Fibroblast of pulmonary artery (primary cell): Measurements from ENCODE around the gene RFX5.

ENCODE experiments used
- DNase-seq: peaks from one replicate; pipeline ENCODE4 v3.0.0-alpha.2; 2010; ENCODE audit warnings: low read depth
- H3K4me3 ChIP-seq: replicated peaks from 2 replicates; pipeline ENCODE4 v1.5.1; 2011; ENCODE audit warnings: low read depth, mild to moderate bottlenecking, control low read depth, low read length, moderate library complexity
- TF ChIP-seq, protein P1 (sequence below): IDR thresholded peaks from 2 replicates; pipeline ENCODE4 v1.5.1; 2011; ENCODE audit warnings: mild to moderate bottlenecking, control low read depth, low read length, inconsistent platforms; ENCODE audit errors: missing control alignments

RFX5 gene

DNA sequence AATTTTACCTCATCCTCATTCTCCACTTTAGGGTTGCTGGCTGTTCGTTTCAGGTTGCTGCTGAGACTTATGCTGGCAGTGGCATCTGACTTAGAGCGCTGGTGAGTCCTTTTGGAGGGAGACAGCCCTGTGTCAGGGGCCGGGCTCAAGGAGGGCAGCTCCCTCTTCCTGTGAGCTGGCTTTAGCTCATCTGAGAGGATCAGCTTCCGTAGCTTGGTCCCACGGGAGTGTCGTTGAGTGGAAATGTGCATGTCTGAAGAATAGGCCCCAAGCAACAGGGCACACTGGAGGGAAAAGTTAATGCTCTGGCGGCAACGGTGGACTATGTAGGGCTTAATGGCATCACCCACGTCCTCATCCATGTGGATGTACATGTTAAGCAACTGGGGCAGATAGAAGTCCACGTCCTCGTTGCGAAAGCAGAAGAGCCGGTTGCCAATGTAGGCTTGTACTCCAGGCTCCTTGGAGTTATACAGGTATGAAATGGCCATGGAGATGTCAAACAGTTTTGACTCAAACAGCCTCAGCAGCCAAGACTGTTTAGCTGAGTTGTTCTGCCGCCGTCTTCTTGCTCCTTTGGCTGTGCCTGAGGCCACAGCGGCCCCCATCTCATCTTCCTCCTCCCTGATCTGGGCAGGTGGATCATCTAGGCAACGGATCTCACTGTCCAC lies 31.4 kb downstream of the RFX5 start:
- no peak for DNase-seq
- H3K4me3 ChIP-seq: no peak overlapping the region
- TF ChIP-seq, protein P1, sequence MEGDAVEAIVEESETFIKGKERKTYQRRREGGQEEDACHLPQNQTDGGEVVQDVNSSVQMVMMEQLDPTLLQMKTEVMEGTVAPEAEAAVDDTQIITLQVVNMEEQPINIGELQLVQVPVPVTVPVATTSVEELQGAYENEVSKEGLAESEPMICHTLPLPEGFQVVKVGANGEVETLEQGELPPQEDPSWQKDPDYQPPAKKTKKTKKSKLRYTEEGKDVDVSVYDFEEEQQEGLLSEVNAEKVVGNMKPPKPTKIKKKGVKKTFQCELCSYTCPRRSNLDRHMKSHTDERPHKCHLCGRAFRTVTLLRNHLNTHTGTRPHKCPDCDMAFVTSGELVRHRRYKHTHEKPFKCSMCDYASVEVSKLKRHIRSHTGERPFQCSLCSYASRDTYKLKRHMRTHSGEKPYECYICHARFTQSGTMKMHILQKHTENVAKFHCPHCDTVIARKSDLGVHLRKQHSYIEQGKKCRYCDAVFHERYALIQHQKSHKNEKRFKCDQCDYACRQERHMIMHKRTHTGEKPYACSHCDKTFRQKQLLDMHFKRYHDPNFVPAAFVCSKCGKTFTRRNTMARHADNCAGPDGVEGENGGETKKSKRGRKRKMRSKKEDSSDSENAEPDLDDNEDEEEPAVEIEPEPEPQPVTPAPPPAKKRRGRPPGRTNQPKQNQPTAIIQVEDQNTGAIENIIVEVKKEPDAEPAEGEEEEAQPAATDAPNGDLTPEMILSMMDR: no peak

DNA sequence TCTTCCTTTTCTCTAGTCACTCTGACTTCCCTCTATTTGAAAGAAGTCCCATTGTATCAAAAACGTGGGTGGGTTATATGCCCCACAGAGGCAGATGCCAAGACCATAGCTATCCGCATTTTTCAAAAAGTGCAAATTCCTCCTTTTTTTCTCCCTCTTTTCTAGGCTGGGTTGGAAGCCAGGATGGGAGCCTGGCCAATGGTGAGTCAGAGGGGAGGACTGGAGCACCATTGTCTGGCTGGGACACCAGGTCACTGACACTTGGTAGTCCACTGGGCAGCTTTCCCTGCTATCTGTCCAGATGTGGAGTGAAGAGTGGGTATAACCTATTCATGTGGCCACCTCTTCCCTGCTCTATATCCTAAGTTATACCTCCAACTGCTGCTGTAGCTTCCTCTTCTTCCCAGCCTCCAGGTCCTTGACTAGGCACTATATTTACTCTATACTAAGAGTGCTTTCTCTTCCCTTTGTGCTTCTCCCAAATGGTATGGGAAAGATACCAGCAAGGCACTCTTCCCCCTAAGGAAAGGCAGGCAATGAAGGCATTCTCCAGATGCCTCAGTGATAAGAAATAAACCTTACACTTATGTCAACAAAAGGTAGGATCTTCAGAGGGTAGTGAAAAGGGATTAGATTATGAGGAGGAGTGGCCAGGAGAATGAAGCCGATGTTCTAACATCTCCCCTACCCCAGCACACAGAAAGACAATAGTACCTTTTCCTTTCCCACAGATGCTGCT lies 32.7 kb downstream of the RFX5 start:
- no peak overlapping the region for H3K4me3 ChIP-seq
- DNase-seq: peak; percentile 92
- TF ChIP-seq, protein P1: no peak

DNA sequence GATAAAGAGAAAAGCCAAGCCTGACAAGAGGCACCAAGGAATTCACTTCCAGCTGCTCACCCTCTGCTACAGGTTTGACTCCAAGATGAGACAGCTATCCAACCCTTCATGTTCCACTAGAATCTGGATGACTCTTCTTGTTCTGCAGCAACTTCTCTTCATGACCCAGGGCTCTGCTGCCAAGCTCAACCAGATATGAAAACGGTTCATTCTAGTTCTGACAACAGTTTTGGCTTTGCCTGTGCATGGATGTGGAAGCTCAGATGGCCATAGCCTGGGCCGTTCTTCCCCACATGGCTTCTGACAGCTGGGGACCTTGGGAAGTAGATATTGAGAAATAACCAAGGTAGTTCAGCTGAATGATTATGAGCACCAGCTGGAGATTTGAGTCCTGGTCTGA lies 33.6 kb downstream of the RFX5 start:
- H3K4me3 ChIP-seq: no peak overlapping the region
- TF ChIP-seq, protein P1: no peak
- DNase-seq: peak; percentile 44

DNA sequence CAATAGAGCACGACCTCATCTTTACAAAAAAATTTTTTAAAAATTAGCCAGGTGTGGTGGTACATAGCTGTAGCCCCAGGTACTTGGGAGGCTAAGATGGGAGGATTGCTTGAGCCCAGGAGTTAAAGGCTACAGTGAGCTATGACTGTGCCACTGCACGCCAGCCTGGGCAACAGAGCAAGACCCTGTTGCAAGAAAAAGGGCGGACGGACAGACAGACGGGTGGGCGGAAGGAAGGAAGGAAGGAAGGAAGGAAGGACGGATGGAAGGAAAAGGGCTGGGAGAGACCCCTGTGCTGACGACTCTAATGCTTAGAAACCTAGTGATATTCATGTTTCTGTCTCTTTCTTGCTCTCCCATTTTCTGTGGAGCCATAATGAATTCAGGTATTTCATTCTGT lies 34.2 kb downstream of the RFX5 start:
- TF ChIP-seq, protein P1: no peak
- H3K4me3 ChIP-seq: no peak overlapping the region
- no peak for DNase-seq

DNA sequence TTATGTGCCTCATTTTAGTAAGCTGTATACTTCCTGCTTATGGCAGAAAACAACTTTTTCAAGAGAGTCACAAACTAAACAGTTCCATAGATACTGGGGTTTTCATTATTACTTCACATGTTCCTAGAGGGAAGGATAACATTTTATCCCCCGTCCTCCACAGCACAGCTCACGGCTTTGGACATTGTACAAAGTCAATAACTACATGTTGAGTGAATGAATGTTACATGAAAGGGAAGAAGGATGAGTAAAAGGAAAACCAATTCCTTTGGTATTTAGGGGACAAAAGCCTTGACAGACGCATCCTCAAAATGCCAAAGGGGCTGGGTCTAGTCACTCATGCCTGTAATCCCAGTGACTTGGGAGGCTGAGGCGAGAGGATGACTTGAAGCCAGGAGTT lies 34.6 kb downstream of the RFX5 start:
- H3K4me3 ChIP-seq: no peak overlapping the region
- TF ChIP-seq, protein P1: no peak
- DNase-seq: peak; percentile 20

DNA sequence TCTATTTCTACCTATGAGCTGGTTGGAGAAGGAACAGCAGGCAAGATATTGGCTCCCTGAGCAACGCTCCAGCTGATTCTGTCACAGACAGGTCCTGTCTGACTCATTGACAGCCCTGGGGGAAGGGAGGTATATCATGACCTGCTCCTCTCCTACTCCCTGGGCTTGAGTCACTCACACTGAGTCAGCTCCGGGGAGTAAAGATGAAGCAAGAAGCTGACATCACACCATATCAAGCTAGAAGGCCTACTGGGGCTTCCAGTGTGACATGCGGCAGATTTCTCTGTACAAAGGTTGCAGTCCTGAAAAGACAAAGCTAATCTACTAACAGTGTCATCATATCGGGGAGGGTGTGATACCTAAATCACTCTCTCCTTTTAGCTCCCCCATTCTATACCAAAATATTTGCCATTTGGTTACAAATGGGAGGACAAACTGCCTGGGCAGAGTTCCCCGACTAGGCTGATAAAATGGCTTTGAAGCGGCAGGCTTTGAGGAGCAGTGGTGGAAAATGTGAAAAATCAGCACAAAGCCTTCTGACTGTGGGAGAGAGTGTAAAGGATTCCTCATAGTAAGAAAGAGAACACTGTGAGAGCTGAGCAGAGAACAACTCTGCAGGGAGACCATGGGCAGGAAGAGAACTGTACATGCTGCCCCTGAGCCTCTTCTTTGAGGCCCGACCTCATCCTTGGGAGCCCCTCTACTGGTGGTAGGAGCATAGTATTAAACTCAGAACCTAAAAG lies 35.3 kb downstream of the RFX5 start:
- H3K4me3 ChIP-seq: no peak overlapping the region
- TF ChIP-seq, protein P1: no peak
- DNase-seq: peak; percentile 99
